ENCODE results near the gene ADAMTS16. TPM values are rescaled to one million over a fixed set of nuclear protein-coding genes. Genes with fewer than 3 reads are reported as not detected.

Gene ADAMTS16
- total RNA-seq, 1 experiment from 2014 or later, result 12.3 TPM

GRCh38 chr5:5266297-5266696 lies 126.2 kb downstream of the ADAMTS16 start:
- Histone ChIP-seq H3K4me3 (ENCODE audit: insufficient read depth, low read depth, low read length) (no peak overlapping the region), H3K36me3 (replicated peaks; ENCODE audit: control insufficient read depth, insufficient read depth, low read length) (peaks cover 2% of the 10 kb centered on the region)
- peak; percentile 59 for DNase-seq

GRCh38 chr5:5270161-5270560 lies 130.0 kb downstream of the ADAMTS16 start:
- H3K4me3 ChIP-seq (ENCODE audit: insufficient read depth, low read depth, low read length), result no peak overlapping the region
- DNase-seq, result no peak
- peaks cover 1% of the 10 kb centered on the region; the same call in 1 of the 2 replicates for H3K36me3 ChIP-seq (replicated peaks; ENCODE audit: control insufficient read depth, insufficient read depth, low read length)
- H3K27me3 ChIP-seq (ENCODE audit: control insufficient read depth, insufficient read depth, low read length), result no peaks in the 10 kb centered on the region

More at GRCh38 chr5:5266297-5266696, 126.2 kb downstream of the ADAMTS16 start:
- H3K27me3 ChIP-seq (ENCODE audit: control insufficient read depth, insufficient read depth, low read length), result no peaks in the 10 kb centered on the region

GRCh38 chr5:5270958-5271785 lies 131.0 kb downstream of the ADAMTS16 start:
- Histone ChIP-seq H3K4me3 (ENCODE audit: insufficient read depth, low read depth, low read length) (no peak overlapping the region), H3K36me3 (replicated peaks; ENCODE audit: control insufficient read depth, insufficient read depth, low read length) (peaks cover 1% of the 10 kb centered on the region; the same call in 1 of the 2 replicates), H3K27me3 (ENCODE audit: control insufficient read depth, insufficient read depth, low read length) (no peaks in the 10 kb centered on the region)
- DNase-seq, result peak; percentile 91

- Histone ChIP-seq H3K4me3 (ENCODE audit: insufficient read depth, low read depth, low read length) (no peak overlapping the region), H3K36me3 (replicated peaks; ENCODE audit: control insufficient read depth, insufficient read depth, low read length) (no peaks in the 10 kb centered on the region), H3K27me3 (ENCODE audit: control insufficient read depth, insufficient read depth, low read length) (no peaks in the 10 kb centered on the region)
- DNase-seq, result no peak
Measured at GRCh38 chr5:5271786-5272321, 131.7 kb downstream of the ADAMTS16 start.

GRCh38 chr5:5273398-5273797 lies 133.3 kb downstream of the ADAMTS16 start:
- Histone ChIP-seq H3K27me3 (ENCODE audit: control insufficient read depth, insufficient read depth, low read length) (no peaks in the 10 kb centered on the region), H3K4me3 (ENCODE audit: insufficient read depth, low read depth, low read length) (no peak overlapping the region), H3K36me3 (replicated peaks; ENCODE audit: control insufficient read depth, insufficient read depth, low read length) (no peaks in the 10 kb centered on the region)
- DNase-seq, result no peak

- H3K27me3 ChIP-seq (ENCODE audit: control insufficient read depth, insufficient read depth, low read length), result no peaks in the 10 kb centered on the region
- H3K4me3 ChIP-seq (ENCODE audit: insufficient read depth, low read depth, low read length), result no peak overlapping the region
- H3K36me3 ChIP-seq (replicated peaks; ENCODE audit: control insufficient read depth, insufficient read depth, low read length), result no peaks in the 10 kb centered on the region
- DNase-seq, result no peak
Measured at GRCh38 chr5:5273976-5274375, 133.8 kb downstream of the ADAMTS16 start.

GRCh38 chr5:5275211-5275610 lies 135.1 kb downstream of the ADAMTS16 start:
- H3K4me3 ChIP-seq (ENCODE audit: insufficient read depth, low read depth, low read length), result no peak overlapping the region

GRCh38 chr5:5276430-5276829 lies 136.3 kb downstream of the ADAMTS16 start:
- no peaks in the 10 kb centered on the region for H3K36me3 ChIP-seq (replicated peaks; ENCODE audit: control insufficient read depth, insufficient read depth, low read length)
- no peak overlapping the region for H3K4me3 ChIP-seq (ENCODE audit: insufficient read depth, low read depth, low read length)
- DNase-seq, result no peak
- H3K27me3 ChIP-seq (ENCODE audit: control insufficient read depth, insufficient read depth, low read length), result no peaks in the 10 kb centered on the region

More at GRCh38 chr5:5275211-5275610, 135.1 kb downstream of the ADAMTS16 start:
- no peak for DNase-seq
- Histone ChIP-seq H3K36me3 (replicated peaks; ENCODE audit: control insufficient read depth, insufficient read depth, low read length) (no peaks in the 10 kb centered on the region), H3K27me3 (ENCODE audit: control insufficient read depth, insufficient read depth, low read length) (no peaks in the 10 kb centered on the region)

- H3K4me3 ChIP-seq (ENCODE audit: insufficient read depth, low read depth, low read length), result no peak overlapping the region
- no peaks in the 10 kb centered on the region for H3K27me3 ChIP-seq (ENCODE audit: control insufficient read depth, insufficient read depth, low read length)
- H3K36me3 ChIP-seq (replicated peaks; ENCODE audit: control insufficient read depth, insufficient read depth, low read length), result no peaks in the 10 kb centered on the region
- no peak for DNase-seq
Measured at GRCh38 chr5:5276951-5277517, 136.9 kb downstream of the ADAMTS16 start.

- Histone ChIP-seq H3K36me3 (replicated peaks; ENCODE audit: control insufficient read depth, insufficient read depth, low read length) (no peaks in the 10 kb centered on the region), H3K27me3 (ENCODE audit: control insufficient read depth, insufficient read depth, low read length) (no peaks in the 10 kb centered on the region), H3K4me3 (ENCODE audit: insufficient read depth, low read depth, low read length) (no peak overlapping the region)
- DNase-seq, result no peak
Measured at GRCh38 chr5:5278201-5278814, 138.2 kb downstream of the ADAMTS16 start.

GRCh38 chr5:5278815-5279381 lies 138.8 kb downstream of the ADAMTS16 start:
- no peak for DNase-seq
- Histone ChIP-seq H3K27me3 (ENCODE audit: control insufficient read depth, insufficient read depth, low read length) (no peaks in the 10 kb centered on the region), H3K36me3 (replicated peaks; ENCODE audit: control insufficient read depth, insufficient read depth, low read length) (no peaks in the 10 kb centered on the region; the same call in 1 of the 2 replicates), H3K4me3 (ENCODE audit: insufficient read depth, low read depth, low read length) (no peak overlapping the region)

- DNase-seq, result no peak
- no peaks in the 10 kb centered on the region; the same call in 1 of the 2 replicates for H3K36me3 ChIP-seq (replicated peaks; ENCODE audit: control insufficient read depth, insufficient read depth, low read length)
- H3K27me3 ChIP-seq (ENCODE audit: control insufficient read depth, insufficient read depth, low read length), result no peaks in the 10 kb centered on the region
- no peak overlapping the region for H3K4me3 ChIP-seq (ENCODE audit: insufficient read depth, low read depth, low read length)
Measured at GRCh38 chr5:5285906-5286305, 145.8 kb downstream of the ADAMTS16 start.

GRCh38 chr5:5287419-5287818 lies 147.3 kb downstream of the ADAMTS16 start:
- Histone ChIP-seq H3K36me3 (replicated peaks; ENCODE audit: control insufficient read depth, insufficient read depth, low read length) (no peaks in the 10 kb centered on the region; the same call in 1 of the 2 replicates), H3K4me3 (ENCODE audit: insufficient read depth, low read depth, low read length) (no peak overlapping the region), H3K27me3 (ENCODE audit: control insufficient read depth, insufficient read depth, low read length) (no peaks in the 10 kb centered on the region)
- DNase-seq, result no peak

- H3K27me3 ChIP-seq (ENCODE audit: control insufficient read depth, insufficient read depth, low read length), result no peaks in the 10 kb centered on the region
- H3K4me3 ChIP-seq (ENCODE audit: insufficient read depth, low read depth, low read length), result no peak overlapping the region
- no peak for DNase-seq
- no peaks in the 10 kb centered on the region; the same call in 1 of the 2 replicates for H3K36me3 ChIP-seq (replicated peaks; ENCODE audit: control insufficient read depth, insufficient read depth, low read length)
Measured at GRCh38 chr5:5288201-5288600, 148.1 kb downstream of the ADAMTS16 start.
